ENCODE measurements around the gene RNF141.

Gene RNF141

DNA sequence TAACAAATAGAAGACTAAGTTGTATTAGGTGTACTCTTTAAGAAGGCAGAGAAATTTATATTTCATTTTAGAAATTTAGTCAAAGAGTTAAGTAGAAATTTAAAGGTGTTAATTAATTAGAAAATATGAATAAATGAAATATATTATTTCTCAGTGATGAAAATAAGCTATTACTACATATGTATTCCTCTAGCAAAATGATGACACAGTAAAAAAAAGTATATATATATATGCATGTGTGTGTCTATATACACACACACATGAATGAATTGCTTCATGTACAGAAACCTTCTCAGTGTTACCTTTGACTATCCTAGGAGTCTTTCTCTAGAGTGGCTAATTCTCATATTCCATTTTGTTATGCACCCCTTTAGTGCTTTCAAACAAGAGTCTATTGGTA is 7.7 kb downstream of the RNF141 start:
- H3K9me3 ChIP-seq: no peaks in the 10 kb centered on the region
- TF ChIP-seq, protein P1, sequence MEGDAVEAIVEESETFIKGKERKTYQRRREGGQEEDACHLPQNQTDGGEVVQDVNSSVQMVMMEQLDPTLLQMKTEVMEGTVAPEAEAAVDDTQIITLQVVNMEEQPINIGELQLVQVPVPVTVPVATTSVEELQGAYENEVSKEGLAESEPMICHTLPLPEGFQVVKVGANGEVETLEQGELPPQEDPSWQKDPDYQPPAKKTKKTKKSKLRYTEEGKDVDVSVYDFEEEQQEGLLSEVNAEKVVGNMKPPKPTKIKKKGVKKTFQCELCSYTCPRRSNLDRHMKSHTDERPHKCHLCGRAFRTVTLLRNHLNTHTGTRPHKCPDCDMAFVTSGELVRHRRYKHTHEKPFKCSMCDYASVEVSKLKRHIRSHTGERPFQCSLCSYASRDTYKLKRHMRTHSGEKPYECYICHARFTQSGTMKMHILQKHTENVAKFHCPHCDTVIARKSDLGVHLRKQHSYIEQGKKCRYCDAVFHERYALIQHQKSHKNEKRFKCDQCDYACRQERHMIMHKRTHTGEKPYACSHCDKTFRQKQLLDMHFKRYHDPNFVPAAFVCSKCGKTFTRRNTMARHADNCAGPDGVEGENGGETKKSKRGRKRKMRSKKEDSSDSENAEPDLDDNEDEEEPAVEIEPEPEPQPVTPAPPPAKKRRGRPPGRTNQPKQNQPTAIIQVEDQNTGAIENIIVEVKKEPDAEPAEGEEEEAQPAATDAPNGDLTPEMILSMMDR (IDR thresholded peaks at IDR 0.05): no peak
- H3K4me1 ChIP-seq: peaks cover 0 to 35% (median 14%) of the 10 kb centered on the region in 4 donors
- H3K36me3 ChIP-seq: peaks cover 20 to 31% (median 28%) of the 10 kb centered on the region in 3 donors
- H3K27me3 ChIP-seq: no peaks in the 10 kb centered on the region
- H3K27ac ChIP-seq: no peak overlapping the region
- no peak for DNase-seq
- H3K4me3 ChIP-seq: no peak overlapping the region
- intact Hi-C loops (cut with DNase I; ENCODE audit: low total_unique reads): no loop called here

DNA sequence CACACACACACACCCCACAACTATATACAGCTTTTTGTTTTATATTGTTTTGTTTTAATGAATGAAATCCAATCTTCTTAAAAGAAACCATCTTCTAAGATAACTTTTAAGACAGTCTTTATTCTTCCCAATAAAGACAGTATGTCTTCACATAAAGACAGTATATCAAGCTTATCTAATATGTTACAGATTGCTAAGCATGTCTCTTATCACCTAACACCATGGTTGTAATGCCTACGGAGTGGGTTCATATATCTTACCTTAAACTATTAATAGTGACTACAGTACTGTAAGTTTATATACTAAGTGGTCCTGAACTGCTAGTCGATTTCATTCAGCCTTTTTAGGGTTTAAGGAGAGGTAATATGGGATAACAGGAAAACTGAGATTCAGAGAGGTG is 8.5 kb downstream of the RNF141 start:
- H3K9me3 ChIP-seq: no peaks in the 10 kb centered on the region
- DNase-seq: no peak
- H3K27me3 ChIP-seq: no peaks in the 10 kb centered on the region
- peaks cover 0 to 35% (median 8%) of the 10 kb centered on the region in 4 donors for H3K4me1 ChIP-seq
- TF ChIP-seq, protein P1 (IDR thresholded peaks at IDR 0.05): no peak
- no peak overlapping the region for H3K27ac ChIP-seq
- no peak overlapping the region for H3K4me3 ChIP-seq
- peaks cover 20 to 32% (median 28%) of the 10 kb centered on the region in 3 donors for H3K36me3 ChIP-seq
- intact Hi-C loops (cut with DNase I; ENCODE audit: low total_unique reads): no loop called here

DNA sequence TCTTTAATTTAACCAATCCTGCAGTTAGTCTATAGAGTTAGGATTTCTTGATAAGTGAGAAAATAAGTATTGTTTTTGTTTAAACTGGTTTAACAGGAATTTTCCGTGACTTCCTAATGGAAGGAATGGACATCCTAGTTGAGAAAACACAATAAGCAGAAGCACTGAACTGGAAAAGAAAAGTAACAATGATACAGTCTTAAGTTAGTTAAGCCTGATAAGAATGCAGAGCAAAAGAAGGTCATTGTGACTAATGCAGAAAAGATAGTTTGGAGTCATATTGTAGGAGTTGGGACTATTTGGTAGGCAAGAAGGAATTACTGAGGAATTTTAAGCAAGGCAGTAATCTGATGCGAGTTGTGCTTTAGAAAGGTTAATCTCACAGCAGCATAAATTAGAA is 11.7 kb downstream of the RNF141 start:
- no peak overlapping the region for H3K4me3 ChIP-seq
- intact Hi-C loops (cut with DNase I; ENCODE audit: low total_unique reads): no loop called here
- DNase-seq: no peak
- H3K9me3 ChIP-seq: no peaks in the 10 kb centered on the region
- TF ChIP-seq, protein P1 (IDR thresholded peaks at IDR 0.05): no peak
- H3K36me3 ChIP-seq: peaks cover 33 to 42% (median 42%) of the 10 kb centered on the region in 3 donors
- no peak overlapping the region for H3K27ac ChIP-seq
- peaks cover 0 to 31% (median 7%) of the 10 kb centered on the region in 4 donors for H3K4me1 ChIP-seq
- H3K27me3 ChIP-seq: no peaks in the 10 kb centered on the region

DNA sequence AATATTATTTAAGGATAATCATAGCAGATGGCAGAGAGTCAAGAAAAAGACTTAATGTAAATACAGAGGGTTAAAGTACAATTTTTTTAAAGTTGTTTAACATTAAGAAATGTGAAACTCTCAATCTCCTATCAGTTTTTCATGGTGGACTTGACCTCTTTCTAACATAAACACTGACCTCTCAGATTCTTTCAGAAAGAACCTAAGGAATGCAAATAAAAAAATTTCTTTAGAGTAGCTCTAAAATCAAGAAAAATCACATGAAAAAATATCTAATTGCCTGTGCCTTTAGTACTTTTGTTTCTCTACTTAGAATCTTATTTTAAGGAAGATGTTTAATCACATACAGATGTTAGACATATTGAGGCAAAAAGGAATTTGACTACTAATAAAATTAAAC is 12.9 kb downstream of the RNF141 start:
- H3K27ac ChIP-seq: peak overlapping the region in 1 of 2 donors; percentile 26
- H3K36me3 ChIP-seq: peaks cover 36 to 48% (median 41%) of the 10 kb centered on the region in 3 donors
- H3K4me1 ChIP-seq: peaks cover 0 to 35% (median 7%) of the 10 kb centered on the region in 4 donors
- TF ChIP-seq, protein P1 (IDR thresholded peaks at IDR 0.05): no peak
- DNase-seq: no peak
- no peaks in the 10 kb centered on the region for H3K9me3 ChIP-seq
- intact Hi-C loops (cut with DNase I; ENCODE audit: low total_unique reads): no loop called here
- no peaks in the 10 kb centered on the region for H3K27me3 ChIP-seq
- no peak overlapping the region for H3K4me3 ChIP-seq

DNA sequence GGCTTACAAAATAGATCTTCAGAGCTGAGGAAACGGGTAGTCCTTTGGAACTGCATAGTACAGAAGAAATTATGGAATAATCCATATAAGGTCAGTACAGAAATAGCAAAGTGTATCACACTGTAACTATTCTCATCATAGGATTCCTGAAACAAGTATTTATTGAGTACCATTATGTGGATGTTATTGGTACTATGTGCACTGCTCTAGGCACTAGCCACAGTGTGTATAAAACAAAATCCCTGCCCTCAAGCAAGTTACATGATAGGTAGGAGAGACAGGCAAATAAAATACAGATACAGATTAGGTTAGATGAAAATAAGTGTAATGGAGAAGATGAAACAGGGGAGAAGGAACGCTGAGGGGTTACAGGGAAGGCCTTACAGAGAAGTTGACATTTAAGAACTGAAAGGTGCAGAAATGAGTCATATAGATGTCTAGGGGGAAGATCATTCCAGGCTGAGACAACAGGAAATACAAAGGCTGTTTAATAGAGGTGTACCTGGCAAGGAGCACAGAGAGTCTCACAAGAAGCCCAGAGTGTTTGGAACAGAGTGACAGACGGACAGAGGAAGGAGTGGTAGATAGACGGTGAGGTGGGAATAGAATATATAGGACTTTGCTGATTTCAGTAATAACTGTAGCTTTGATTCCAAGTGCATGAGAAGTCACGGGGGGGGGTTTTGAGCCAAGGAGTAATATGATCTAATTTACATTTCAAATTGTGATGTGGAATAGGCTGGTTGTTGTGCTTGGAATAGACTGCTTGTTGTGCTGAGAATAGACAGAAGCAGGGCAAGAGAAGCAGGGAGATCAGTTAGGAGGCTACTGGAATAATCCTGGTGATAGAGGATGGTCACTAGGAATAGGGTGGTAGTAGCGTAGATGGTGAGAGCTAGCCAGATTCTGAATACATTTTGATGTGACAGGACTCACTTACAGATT is 13.7 kb downstream of the RNF141 start:
- Histone ChIP-seq H3K4me1 (peaks cover 0 to 43% (median 11%) of the 10 kb centered on the region in 4 donors), H3K4me3 (no peak overlapping the region), H3K27ac (peak overlapping the region; percentile 50 to 62), H3K27me3 (no peaks in the 10 kb centered on the region), H3K9me3 (no peaks in the 10 kb centered on the region), H3K36me3 (peaks cover 31 to 42% (median 42%) of the 10 kb centered on the region in 3 donors)
- intact Hi-C loops (cut with DNase I; ENCODE audit: low total_unique reads): no loop called here
- DNase-seq: no peak
- TF ChIP-seq, protein P1 (IDR thresholded peaks at IDR 0.05): no peak

Data from tibial artery (tissue), 4 donors.